ENCODE data around the gene MEA1.

MEA1 gene

GRCh38 chr6:43032326-43032725 is 18.6 kb upstream of the MEA1 start:
- no peaks in the 10 kb centered on the region for H3K27me3 Mint-ChIP-seq
- no peaks in the 10 kb centered on the region for H3K9me3 Mint-ChIP-seq
- DNase-seq (no peak), ATAC-seq (replicated peaks) (no peak)
- peaks cover 36 to 64% of the 10 kb centered on the region in 2 donors for H3K36me3 Mint-ChIP-seq
- H3K27ac Mint-ChIP-seq = no peak overlapping the region
- no peak overlapping the region for H3K4me3 Mint-ChIP-seq
- H3K4me1 Mint-ChIP-seq = peaks cover 6% of the 10 kb centered on the region in 2 donors

GRCh38 chr6:43029120-43029519 is 15.4 kb upstream of the MEA1 start:
- DNase-seq (no peak), ATAC-seq (replicated peaks) (no peak)
- Mint-ChIP-seq H3K36me3 (peaks cover 39 to 66% of the 10 kb centered on the region in 2 donors), H3K4me1 (peaks cover 12 to 14% of the 10 kb centered on the region in 2 donors), H3K27ac (no peak overlapping the region), H3K9me3 (no peaks in the 10 kb centered on the region), H3K27me3 (no peaks in the 10 kb centered on the region), H3K4me3 (no peak overlapping the region)

GRCh38 chr6:43026365-43026764 is 12.6 kb upstream of the MEA1 start:
- H3K9me3 Mint-ChIP-seq = no peaks in the 10 kb centered on the region
- H3K4me1 Mint-ChIP-seq = peaks cover 9 to 15% of the 10 kb centered on the region in 2 donors
- H3K27ac Mint-ChIP-seq = no peak overlapping the region
- H3K4me3 Mint-ChIP-seq = no peak overlapping the region
- H3K36me3 Mint-ChIP-seq = peaks cover 37 to 51% of the 10 kb centered on the region in 2 donors
- DNase-seq = no peak
- ATAC-seq (replicated peaks) = no peak
- no peaks in the 10 kb centered on the region for H3K27me3 Mint-ChIP-seq

- Mint-ChIP-seq H3K9me3 (no peaks in the 10 kb centered on the region), H3K36me3 (peaks cover 30 to 49% of the 10 kb centered on the region in 2 donors), H3K27me3 (no peaks in the 10 kb centered on the region), H3K27ac (no peak overlapping the region), H3K4me1 (peaks cover 21 to 22% of the 10 kb centered on the region in 2 donors), H3K4me3 (no peak overlapping the region)
- ATAC-seq (replicated peaks) (no peak), DNase-seq (no peak)
Measured at GRCh38 chr6:43024436-43024835, 10.7 kb upstream of the MEA1 start.

GRCh38 chr6:43021270-43022047 is 7.7 kb upstream of the MEA1 start, which contains the start of gene RRP36:
Gene RRP36, plus strand, starts transcription at chr6:43021623. Its CDS starts 32 bp downstream, at chr6:43021655.
- Mint-ChIP-seq H3K27me3 (no peaks in the 10 kb centered on the region), H3K36me3 (peaks cover 34 to 52% of the 10 kb centered on the region in 2 donors), H3K4me3 (peak within 1 kb of the TSS; percentile 97 to 99), H3K9me3 (no peaks in the 10 kb centered on the region), H3K4me1 (peaks cover 23 to 36% of the 10 kb centered on the region in 2 donors), H3K27ac (peak within 1 kb of the TSS; percentile 97)
- DNase-seq = peak; percentile 52
- ATAC-seq (replicated peaks) = peak; percentile 94 to 95

GRCh38 chr6:43020847-43021246 is 7.1 kb upstream of the MEA1 start:
- Mint-ChIP-seq H3K27me3 (no peaks in the 10 kb centered on the region), H3K27ac (peak overlapping the region; percentile 85), H3K4me1 (peaks cover 27 to 42% of the 10 kb centered on the region in 2 donors), H3K9me3 (no peaks in the 10 kb centered on the region), H3K36me3 (peaks cover 31 to 52% of the 10 kb centered on the region in 2 donors), H3K4me3 (peak overlapping the region; percentile 84 to 97)
- ATAC-seq (replicated peaks) (no peak), DNase-seq (no peak)

- Mint-ChIP-seq H3K27ac (no peak overlapping the region), H3K4me1 (peaks cover 27 to 43% of the 10 kb centered on the region in 2 donors), H3K36me3 (peaks cover 29 to 51% of the 10 kb centered on the region in 2 donors), H3K27me3 (no peaks in the 10 kb centered on the region), H3K4me3 (peak overlapping the region; percentile 44 to 97), H3K9me3 (no peaks in the 10 kb centered on the region)
- DNase-seq (no peak), ATAC-seq (replicated peaks) (no peak)
Measured at GRCh38 chr6:43020052-43020705, 6.4 kb upstream of the MEA1 start.

GRCh38 chr6:43019152-43019551 is 5.4 kb upstream of the MEA1 start:
- H3K27me3 Mint-ChIP-seq = no peaks in the 10 kb centered on the region
- H3K27ac Mint-ChIP-seq = no peak overlapping the region
- H3K4me3 Mint-ChIP-seq = no peak overlapping the region
- peaks cover 26 to 46% of the 10 kb centered on the region in 2 donors for H3K4me1 Mint-ChIP-seq
- no peaks in the 10 kb centered on the region for H3K9me3 Mint-ChIP-seq
- H3K36me3 Mint-ChIP-seq = peaks cover 23 to 45% of the 10 kb centered on the region in 2 donors
- no peak for DNase-seq
- ATAC-seq (replicated peaks) = no peak

GRCh38 chr6:43016943-43017334 is 3.2 kb upstream of the MEA1 start:
- H3K9me3 Mint-ChIP-seq = no peaks in the 10 kb centered on the region
- no peaks in the 10 kb centered on the region for H3K27me3 Mint-ChIP-seq
- H3K4me3 Mint-ChIP-seq = no peak overlapping the region
- peaks cover 38 to 65% of the 10 kb centered on the region in 2 donors for H3K4me1 Mint-ChIP-seq
- DNase-seq (no peak), ATAC-seq (replicated peaks) (no peak)
- peaks cover 27 to 54% of the 10 kb centered on the region in 2 donors for H3K36me3 Mint-ChIP-seq
- H3K27ac Mint-ChIP-seq = peak overlapping the region; percentile 22

GRCh38 chr6:43016176-43016942 is 2.6 kb upstream of the MEA1 start:
- H3K27me3 Mint-ChIP-seq = no peaks in the 10 kb centered on the region
- peak overlapping the region; percentile 35 to 37 for H3K4me3 Mint-ChIP-seq
- peaks cover 28 to 55% of the 10 kb centered on the region in 2 donors for H3K36me3 Mint-ChIP-seq
- ATAC-seq (replicated peaks) = no peak
- H3K27ac Mint-ChIP-seq = peak overlapping the region; percentile 57
- no peaks in the 10 kb centered on the region for H3K9me3 Mint-ChIP-seq
- H3K4me1 Mint-ChIP-seq = peaks cover 43 to 71% of the 10 kb centered on the region in 2 donors
- no peak for DNase-seq

GRCh38 chr6:43014434-43014909 is 726 bp upstream of the MEA1 start:
- Mint-ChIP-seq H3K27me3 (no peaks in the 10 kb centered on the region), H3K36me3 (peaks cover 27 to 60% of the 10 kb centered on the region in 2 donors), H3K27ac (peak overlapping the region; percentile 98), H3K4me3 (peak overlapping the region; percentile 96 to 99), H3K4me1 (peaks cover 39 to 72% of the 10 kb centered on the region in 2 donors), H3K9me3 (no peaks in the 10 kb centered on the region)
- DNase-seq = no peak
- no peak for ATAC-seq (replicated peaks)

- Mint-ChIP-seq H3K36me3 (peaks cover 23 to 52% of the 10 kb centered on the region in 2 donors), H3K4me1 (peaks cover 42 to 77% of the 10 kb centered on the region in 2 donors), H3K27ac (peak overlapping the region; percentile 98), H3K4me3 (peak overlapping the region; percentile 96 to 99), H3K27me3 (no peaks in the 10 kb centered on the region), H3K9me3 (no peaks in the 10 kb centered on the region)
- DNase-seq (no peak), ATAC-seq (replicated peaks) (peak; percentile 0 to 24)
Measured at GRCh38 chr6:43013097-43013842, 476 bp downstream of the MEA1 start.

- Mint-ChIP-seq H3K4me3 (peak overlapping the region; percentile 96 to 99), H3K9me3 (no peaks in the 10 kb centered on the region), H3K27ac (peak overlapping the region; percentile 98), H3K27me3 (no peaks in the 10 kb centered on the region), H3K36me3 (peaks cover 25 to 51% of the 10 kb centered on the region in 2 donors), H3K4me1 (peaks cover 40 to 73% of the 10 kb centered on the region in 2 donors)
- no peak for DNase-seq
- no peak for ATAC-seq (replicated peaks)
Measured at GRCh38 chr6:43012364-43012763, 1.4 kb downstream of the MEA1 start.
